Panc1 (cell line): ENCODE data around the gene CEPT1. TPM values are rescaled to one million over a fixed set of nuclear protein-coding genes. Genes with fewer than 3 reads are reported as not detected.

Experiments used
- ATAC-seq: fragments of 200-7000 bp; cut with Tn5 transposase; 2 replicates; pipeline ENCODE4 v1.9.1; 2020; ENCODE audit warnings: mild to moderate bottlenecking, moderate library complexity
- BruUV-seq: library from RNA; stranded (reverse); fragments of 400-500 nt; replicated peaks from 2 replicates; lab custom pipeline; 2021; lab: Mats Ljungman, UMichigan
- CTCF ChIA-PET: fragments of 300-600 bp; sonication (Branson Sonifier 250); formaldehyde crosslinking; loops from one replicate; lab custom pipeline; 2022; ENCODE audit warnings: antibody characterized with exemption; lab: Charles Lee
- POLR2A ChIA-PET: fragments of 300-600 bp; sonication (Branson Sonifier 250); formaldehyde crosslinking; loops from one replicate; lab custom pipeline; 2022; ENCODE audit warnings: antibody characterized with exemption; lab: Charles Lee
- DNase-seq: peaks from one replicate; pipeline ENCODE4 v3.0.0-alpha.2; 2010; ENCODE audit warnings: low read depth, low spot score
- H3K27ac ChIP-seq: 2 replicates; pipeline ENCODE4 v1.5.1; 2011; ENCODE audit warnings: mild to moderate bottlenecking, low read length, inconsistent platforms
- H3K27me3 ChIP-seq: fragments of 200-500 bp; sonication (Bioruptor generic); 2 replicates; pipeline ENCODE4 v1.6.0; 2014; ENCODE audit warnings: low read length, inconsistent platforms; ENCODE audit not compliant: control insufficient read depth, insufficient read depth
- H3K36me3 ChIP-seq: fragments of 200-500 bp; sonication (Bioruptor generic); 2 replicates; pipeline ENCODE4 v1.5.1; 2014; ENCODE audit warnings: inconsistent platforms, mild to moderate bottlenecking, low read length, moderate library complexity; ENCODE audit not compliant: control insufficient read depth, insufficient read depth
- H3K4me1 ChIP-seq: 2 replicates; pipeline ENCODE4 v1.5.1; 2011; ENCODE audit warnings: inconsistent platforms, mild to moderate bottlenecking, low read length, moderate library complexity; ENCODE audit not compliant: control insufficient read depth, insufficient read depth
- H3K4me3 ChIP-seq, 2 experiments: 2 replicates each; pipeline ENCODE4 v1.5.1; 2011 to 2012; ENCODE audit warnings: low read depth in 2 of 2, low read length in 2 of 2, mild to moderate bottlenecking in 2 of 2, inconsistent platforms in 1 of 2, moderate library complexity in 1 of 2
- H3K9me3 ChIP-seq: fragments of 200-500 bp; sonication (Bioruptor generic); 2 replicates; pipeline ENCODE4 v1.5.1; 2014; ENCODE audit warnings: low read depth, mild to moderate bottlenecking, inconsistent platforms, low read length, moderate library complexity; ENCODE audit not compliant: control insufficient read depth, insufficient read depth
- POLR2AphosphoS5 ChIP-seq: IDR thresholded peaks from 2 replicates; pipeline ENCODE4 v1.6.1; 2012; ENCODE audit warnings: mild to moderate bottlenecking, low read depth, low read length, moderate library complexity
- REST ChIP-seq, 2 experiments: IDR thresholded peaks; 2 replicates each; pipeline ENCODE4 v1.6.1; 2011 to 2012; ENCODE audit warnings: low read depth in 2 of 2, control low read depth in 1 of 2, low read length in 1 of 2, mild to moderate bottlenecking in 1 of 2, moderate library complexity in 1 of 2; ENCODE audit not compliant: insufficient read depth in 1 of 2
- SIN3A ChIP-seq: IDR thresholded peaks from 2 replicates; pipeline ENCODE4 v1.6.1; 2012; ENCODE audit warnings: low read depth, mild to moderate bottlenecking, low read length, moderate library complexity, borderline replicate concordance; ENCODE audit not compliant: insufficient read depth
- TCF7L2 ChIP-seq: IDR thresholded peaks from 2 replicates; pipeline ENCODE4 v1.6.1; 2011; ENCODE audit warnings: mild to moderate bottlenecking, low read depth, low read length, inconsistent platforms
- in situ Hi-C: cut with HindIII; loops from 2 replicates; pipeline ENCODE4 v1.10.0; 2016; ENCODE audit warnings: low sequenced_read_pairs, low pct_unique_long_range_greater_than_20kb
- intact Hi-C: fragments of 100-400 bp; cut with micrococcal nuclease; formaldehyde crosslinking; loops from one replicate; pipeline ENCODE4 v1.10.0; 2022; ENCODE audit not compliant: unreplicated experiment
- total RNA-seq: library from RNA; stranded (reverse); gene quantifications from one replicate; pipeline ENCODE4 v1.2.1, GENCODE V29; 2021; ENCODE audit not compliant: unreplicated experiment
- TF ChIP-seq, protein P1 (sequence below): fragments of 450-650 bp; IDR thresholded peaks from 2 replicates; pipeline ENCODE4 v1.5.1; 2017; ENCODE audit warnings: mild to moderate bottlenecking

CEPT1 gene
- total RNA-seq, 1 experiment from 2014 or later, result 21.9 TPM

DNA sequence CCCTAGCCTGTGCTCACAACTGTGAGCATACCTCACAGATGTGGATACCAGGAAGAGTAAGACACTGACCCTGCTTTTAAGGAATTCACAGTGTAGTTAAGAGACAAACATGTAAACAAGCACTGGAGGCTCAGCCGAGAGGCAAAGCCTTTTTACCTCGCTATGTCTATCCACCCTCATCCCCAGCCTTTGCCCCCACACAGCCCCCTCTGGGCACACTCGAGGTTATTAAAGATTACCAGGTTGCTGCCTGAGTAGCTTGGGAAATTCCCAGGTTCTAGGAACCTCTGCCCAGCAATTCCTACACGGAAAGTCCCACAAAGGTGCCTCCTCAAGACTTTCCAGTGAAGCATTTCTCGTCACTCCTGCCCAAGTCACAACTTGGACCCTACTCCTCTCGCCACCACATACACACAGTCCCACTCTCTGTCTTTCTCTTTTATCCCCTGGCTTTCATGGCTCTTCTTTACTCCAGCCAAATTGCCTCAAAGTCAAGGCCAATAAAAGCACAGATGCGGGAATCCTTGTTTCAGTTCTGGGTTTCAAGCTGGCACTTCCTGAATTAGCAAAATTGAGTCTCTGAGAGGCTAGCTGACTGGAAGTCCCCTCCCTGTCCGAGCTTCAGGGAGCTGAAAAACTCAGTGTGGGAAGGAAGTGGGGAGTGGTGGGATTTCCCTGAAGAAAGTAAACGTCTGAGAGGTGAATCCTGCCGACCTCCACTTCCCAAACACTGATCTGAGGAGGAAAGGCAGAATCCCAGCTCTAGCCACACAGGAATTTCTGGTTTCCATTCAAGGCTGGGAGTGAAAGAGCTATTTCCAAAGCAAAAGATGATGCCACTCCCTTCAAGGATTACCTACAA is 52.9 kb downstream of the CEPT1 start:
- in situ Hi-C loops (no loop called here), intact Hi-C loops (no loop called here)
- H3K27me3 ChIP-seq, result no peaks in the 10 kb centered on the region
- CTCF ChIA-PET, result no interaction called here
- ATAC-seq (peak; percentile 44; the same call in 1 of the 2 replicates), DNase-seq (no peak)
- BruUV-seq, result no TSS peak
- no peaks in the 10 kb centered on the region; the same call in 1 of the 2 replicates for H3K4me1 ChIP-seq
- no peak overlapping the region for H3K4me3 ChIP-seq
- H3K9me3 ChIP-seq, result no peaks in the 10 kb centered on the region
- H3K36me3 ChIP-seq, result no peaks in the 10 kb centered on the region
- POLR2A ChIA-PET, result no interaction called here
- H3K27ac ChIP-seq, result no peak overlapping the region
- TF ChIP-seq REST (IDR thresholded peaks at IDR 0.05; ENCODE audit: insufficient read depth in 1 of 2, low read depth in 2 of 2, low read length in 1 of 2), result no peak
- TF ChIP-seq TCF7L2, result no peak
- TF ChIP-seq SIN3A, result no peak
- TF ChIP-seq, protein P1, sequence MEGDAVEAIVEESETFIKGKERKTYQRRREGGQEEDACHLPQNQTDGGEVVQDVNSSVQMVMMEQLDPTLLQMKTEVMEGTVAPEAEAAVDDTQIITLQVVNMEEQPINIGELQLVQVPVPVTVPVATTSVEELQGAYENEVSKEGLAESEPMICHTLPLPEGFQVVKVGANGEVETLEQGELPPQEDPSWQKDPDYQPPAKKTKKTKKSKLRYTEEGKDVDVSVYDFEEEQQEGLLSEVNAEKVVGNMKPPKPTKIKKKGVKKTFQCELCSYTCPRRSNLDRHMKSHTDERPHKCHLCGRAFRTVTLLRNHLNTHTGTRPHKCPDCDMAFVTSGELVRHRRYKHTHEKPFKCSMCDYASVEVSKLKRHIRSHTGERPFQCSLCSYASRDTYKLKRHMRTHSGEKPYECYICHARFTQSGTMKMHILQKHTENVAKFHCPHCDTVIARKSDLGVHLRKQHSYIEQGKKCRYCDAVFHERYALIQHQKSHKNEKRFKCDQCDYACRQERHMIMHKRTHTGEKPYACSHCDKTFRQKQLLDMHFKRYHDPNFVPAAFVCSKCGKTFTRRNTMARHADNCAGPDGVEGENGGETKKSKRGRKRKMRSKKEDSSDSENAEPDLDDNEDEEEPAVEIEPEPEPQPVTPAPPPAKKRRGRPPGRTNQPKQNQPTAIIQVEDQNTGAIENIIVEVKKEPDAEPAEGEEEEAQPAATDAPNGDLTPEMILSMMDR, result no peak
- TF ChIP-seq POLR2AphosphoS5, result no peak

GRCh38 chr1:111193712-111194480 is 53.9 kb downstream of the CEPT1 start:
- Histone ChIP-seq H3K4me1 (no peaks in the 10 kb centered on the region; the same call in 1 of the 2 replicates), H3K36me3 (no peaks in the 10 kb centered on the region), H3K27me3 (no peaks in the 10 kb centered on the region), H3K9me3 (no peaks in the 10 kb centered on the region), H3K4me3 (no peak overlapping the region), H3K27ac (no peak overlapping the region)
- ChIA-PET POLR2A (no interaction called here), CTCF (no interaction called here)
- intact Hi-C loops (no loop called here), in situ Hi-C loops (no loop called here)
- no peak for DNase-seq
- ATAC-seq, result no peak
- TF ChIP-seq REST (IDR thresholded peaks at IDR 0.05; ENCODE audit: insufficient read depth in 1 of 2, low read depth in 2 of 2, low read length in 1 of 2) (no peak), SIN3A (no peak), TCF7L2 (no peak), POLR2AphosphoS5 (no peak)
- TF ChIP-seq, protein P1, result no peak
- no TSS peak for BruUV-seq
